Lower leg skin (tissue), 3 donors: ENCODE measurements around the gene MAP3K3.

Experiments used
- CTCF ChIP-seq, 3 donors: fragments of 450-650 bp; IDR thresholded peaks; one replicate each; pipeline ENCODE4 v1.5.1; 2016; ENCODE audit warnings: antibody characterized with exemption in 3 of 3, mild to moderate bottlenecking in 3 of 3, moderate library complexity in 2 of 3
- POLR2A ChIP-seq, 2 donors: fragments of 450-650 bp; IDR thresholded peaks; one replicate each; pipeline ENCODE4 v1.6.1; 2016 to 2017; ENCODE audit warnings: antibody characterized with exemption in 2 of 2, mild to moderate bottlenecking in 1 of 2, moderate library complexity in 1 of 2

DNA sequence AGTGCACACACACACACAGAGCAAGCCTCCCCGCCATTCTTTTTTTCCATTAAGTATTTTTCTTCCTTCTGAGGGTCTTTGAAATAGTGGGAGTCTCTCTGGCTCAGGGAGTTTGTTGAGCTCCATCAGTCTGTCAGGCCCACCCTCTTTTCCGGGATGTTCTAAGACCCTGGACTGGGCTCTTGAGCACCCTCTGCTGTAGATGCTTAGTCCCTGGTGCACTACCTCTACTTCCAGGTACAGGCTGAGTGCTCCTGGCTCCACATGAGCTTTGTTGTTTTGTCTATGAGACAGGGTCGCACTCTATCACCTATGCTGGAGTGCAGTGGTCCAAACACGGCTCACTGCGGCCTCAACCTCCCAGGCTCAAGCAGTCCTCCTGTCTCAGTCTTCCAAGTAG is 57.0 kb downstream of the MAP3K3 start:
- TF ChIP-seq CTCF (IDR thresholded peaks at IDR 0.05) = no peak
- TF ChIP-seq POLR2A (IDR thresholded peaks at IDR 0.05) = no peak
